GM19351 (cell line): Measurements from ENCODE around the gene CFAP45.
A peak's percentile ranks its signal among the peaks of the same experiment; 100 is the strongest.
"Not testable (repeated sequence)": the region's sequence is repeated elsewhere in the genome, so short reads cannot be mapped to it uniquely, and the experiment has no call there.

ENCODE experiments used
- ATAC-seq: cut with Tn5 transposase; IDR thresholded peaks from one replicate; pipeline ENCODE4 v1.9.1; 2021; ENCODE audit warnings: mild to moderate bottlenecking, moderate library complexity; ENCODE audit not compliant: unreplicated experiment

The CFAP45 gene

DNA sequence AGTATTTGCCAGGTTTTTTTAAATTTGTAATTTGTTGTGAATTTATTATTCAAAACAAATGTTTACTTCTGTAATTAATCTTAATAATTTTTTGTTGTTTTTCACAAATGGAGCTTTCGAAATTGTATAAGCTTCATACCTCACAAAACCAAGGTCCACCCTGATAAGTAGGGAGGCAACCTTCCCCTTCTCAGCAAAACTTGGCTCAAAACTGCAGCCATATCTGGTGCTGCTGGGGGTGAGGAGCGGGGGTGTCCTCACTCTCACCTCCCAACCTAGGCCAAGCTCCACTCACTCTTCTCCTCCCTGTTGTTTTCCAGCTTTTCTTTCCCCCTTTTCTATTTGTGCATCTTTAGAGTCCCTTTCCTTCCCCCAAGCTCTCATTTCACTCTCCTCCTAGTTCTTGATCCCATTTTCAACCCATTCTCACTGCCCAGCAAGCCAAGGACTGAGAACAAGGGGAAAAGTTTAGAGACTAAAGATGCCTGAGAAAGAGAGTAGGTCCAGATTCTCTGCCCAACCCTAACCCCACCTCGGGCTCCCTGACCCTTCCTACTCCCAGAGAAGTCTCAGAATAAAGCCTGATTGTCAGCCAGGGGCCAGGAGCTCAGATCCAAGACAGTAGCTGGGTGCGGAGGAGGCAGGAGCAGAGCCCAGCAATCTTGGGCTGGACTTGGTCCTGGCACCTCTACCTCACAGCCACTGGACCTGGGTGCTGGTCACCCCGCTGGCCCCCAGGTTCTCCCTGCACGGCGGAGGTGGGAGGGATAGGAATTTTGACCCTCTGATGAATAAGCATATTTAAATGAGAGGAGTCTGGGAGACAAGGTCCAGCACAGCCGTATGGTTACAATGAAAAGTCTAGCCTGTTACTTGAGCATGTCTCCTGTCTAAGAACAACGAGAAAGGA is 8.3 kb upstream of the CFAP45 start:
- ATAC-seq = no peak

DNA sequence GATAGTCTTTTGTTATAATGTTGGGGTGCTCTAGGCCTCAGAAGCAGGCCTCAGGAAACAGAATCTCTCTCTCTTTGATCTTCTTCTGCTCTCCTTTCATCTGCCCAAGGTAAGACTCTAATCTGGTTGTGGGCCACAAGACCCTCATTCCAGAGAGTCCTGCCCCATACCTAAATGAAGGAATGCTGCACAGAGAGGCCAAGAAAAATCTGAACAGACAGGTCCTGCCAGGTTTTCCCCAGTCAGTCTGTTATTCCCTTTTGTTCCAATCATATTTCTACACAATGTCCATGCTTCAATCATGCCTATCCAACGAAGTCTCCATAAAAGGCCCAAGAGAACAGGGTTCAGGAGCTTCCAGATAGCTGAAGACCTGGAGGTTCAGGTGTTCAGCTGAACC is 7.0 kb upstream of the CFAP45 start:
- no peak for ATAC-seq

DNA sequence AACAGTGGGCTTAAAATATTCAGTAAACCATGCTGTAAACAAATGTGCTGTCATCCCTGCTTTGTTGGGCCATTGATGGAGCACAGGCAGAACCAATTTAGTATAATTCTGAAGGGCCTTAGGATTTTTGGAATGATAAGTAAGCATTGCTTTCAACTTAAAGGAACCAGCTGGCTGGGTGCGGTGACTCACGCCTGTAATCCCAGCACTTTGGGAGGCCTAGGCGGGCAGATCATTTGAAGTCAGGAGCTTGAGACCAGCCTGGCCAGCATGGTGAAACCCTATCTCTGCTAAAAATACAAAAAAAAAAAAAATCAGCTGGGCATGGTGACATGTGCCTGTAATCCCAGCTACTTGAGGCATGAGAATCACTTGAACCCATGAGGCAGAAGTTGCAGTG is 4.1 kb upstream of the CFAP45 start:
- not testable (repeated sequence) for ATAC-seq

DNA sequence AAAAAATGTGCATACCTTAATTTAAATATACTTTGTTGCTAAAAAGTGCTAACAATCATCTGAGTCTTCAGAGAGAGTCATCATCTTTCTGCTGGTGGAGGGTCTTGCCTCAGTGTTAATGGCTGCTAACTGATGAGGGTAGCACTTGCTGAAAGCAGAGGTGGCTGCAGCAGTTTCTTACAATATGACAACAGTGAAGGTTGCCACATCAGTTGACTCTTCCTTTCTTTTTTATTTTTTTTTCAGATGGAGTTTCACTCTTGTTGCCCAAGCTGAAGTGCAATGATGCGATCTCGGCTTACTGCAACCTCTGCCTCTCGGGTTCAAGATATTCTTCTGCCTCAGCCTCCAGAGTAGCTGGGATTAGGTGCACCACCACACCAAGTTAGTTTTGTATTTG is 2.6 kb upstream of the CFAP45 start:
- no peak for ATAC-seq

DNA sequence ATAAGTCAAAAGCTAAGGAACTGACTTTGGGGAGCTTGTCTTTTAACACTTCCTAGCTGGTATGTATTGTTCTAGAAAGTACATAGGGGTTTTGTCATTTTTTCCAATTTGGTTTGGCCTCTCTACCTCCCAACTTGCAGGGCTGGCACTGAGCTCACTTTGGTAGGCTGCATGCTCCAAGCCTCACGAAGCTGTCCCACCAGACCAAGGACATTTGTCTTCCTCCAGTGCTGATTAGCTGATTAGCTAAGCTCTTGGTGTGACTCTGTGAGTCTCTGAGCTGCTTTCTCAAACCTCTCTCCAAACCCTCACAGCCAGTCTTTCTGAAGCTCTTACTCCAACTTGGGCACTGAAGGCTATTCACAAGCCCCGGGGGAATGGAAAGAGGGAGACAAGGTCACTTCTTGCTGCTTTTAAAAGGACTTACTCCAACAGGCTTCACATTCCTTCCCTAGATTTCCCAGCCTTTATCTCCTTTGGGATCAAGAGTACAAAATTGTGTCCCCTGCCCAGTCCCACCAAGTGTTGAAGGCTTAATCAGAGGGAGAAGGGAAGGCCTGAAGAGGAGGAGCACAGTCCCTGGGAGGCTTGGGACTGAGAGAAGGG is 893 bp upstream of the CFAP45 start:
- ATAC-seq = no peak

DNA sequence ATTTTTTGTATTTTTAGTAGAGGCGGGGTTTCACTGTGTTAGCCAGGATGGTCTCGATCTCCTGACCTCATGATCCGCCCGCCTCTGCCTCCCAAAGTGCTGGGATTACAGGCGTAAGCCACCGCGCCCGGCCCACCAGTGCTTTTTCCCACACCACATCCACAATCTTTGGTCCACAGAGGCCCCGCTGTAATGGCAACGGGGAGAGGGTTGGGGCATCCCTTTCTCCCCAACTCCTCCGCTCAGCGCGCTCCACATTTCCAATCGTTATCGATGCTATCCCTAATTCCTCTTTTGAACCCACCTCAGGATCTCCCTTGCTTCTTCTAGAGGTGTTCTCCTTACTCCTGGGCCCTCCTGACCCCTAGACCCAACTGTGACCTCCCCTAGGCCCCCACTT is 331 bp downstream of the CFAP45 start:
- not testable (repeated sequence) for ATAC-seq

DNA sequence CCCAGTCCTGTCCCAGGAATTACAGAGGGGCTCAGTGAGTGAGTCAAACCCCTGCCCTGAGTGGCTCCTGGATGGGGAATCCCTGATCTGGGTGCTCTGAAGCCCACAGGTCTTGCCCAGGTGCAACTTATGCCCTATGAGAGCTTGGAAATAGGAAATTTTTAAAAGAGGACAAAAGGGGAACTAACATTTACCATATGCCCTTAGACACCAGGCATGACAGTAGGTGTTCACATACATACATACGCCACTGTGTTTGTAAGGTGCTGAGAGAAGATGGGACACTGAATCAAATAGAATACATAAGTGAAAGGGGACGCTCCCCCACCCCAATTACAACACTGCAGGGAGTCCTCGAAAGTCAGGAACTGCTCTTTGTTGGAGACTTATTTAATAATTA is 1.4 kb downstream of the CFAP45 start:
- no peak for ATAC-seq

DNA sequence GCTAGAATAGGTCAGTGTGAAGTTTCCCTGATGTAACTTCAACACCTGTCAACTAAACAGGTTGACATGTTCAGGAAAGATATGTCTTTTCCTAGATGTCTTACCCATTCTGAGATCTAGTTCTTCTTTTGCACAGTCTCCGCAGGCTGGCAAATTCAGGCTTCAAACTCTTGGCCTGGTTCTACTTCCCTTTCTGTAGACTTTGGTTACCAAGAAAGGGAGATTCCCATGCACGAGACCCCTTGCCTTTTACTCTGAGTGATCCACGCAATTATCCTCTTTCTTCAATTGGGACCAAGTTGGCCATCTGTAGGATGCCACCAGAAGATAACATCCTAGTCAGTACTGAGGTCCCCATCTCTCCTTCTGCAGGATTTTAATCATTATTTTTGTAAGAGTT is 2.0 kb downstream of the CFAP45 start:
- no peak for ATAC-seq

DNA sequence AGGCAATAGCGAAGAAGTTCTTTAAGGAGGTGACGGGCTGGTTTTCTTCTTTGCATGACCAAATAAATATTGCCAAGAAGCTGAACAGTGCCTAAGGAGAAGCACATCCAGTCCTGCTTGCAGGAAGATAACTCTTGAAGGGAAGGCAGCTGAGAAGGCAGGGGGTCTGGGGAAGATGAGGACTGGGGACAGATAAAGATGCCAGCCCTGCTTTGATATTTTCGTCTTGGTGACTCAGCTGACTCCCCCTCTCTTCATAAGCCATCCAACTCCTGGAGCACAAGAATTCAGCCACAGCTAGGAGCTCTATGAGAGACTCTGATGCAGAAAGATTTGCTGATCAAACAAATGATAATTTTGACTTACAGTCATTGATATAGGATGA is 3.4 kb downstream of the CFAP45 start:
- ATAC-seq = no peak

DNA sequence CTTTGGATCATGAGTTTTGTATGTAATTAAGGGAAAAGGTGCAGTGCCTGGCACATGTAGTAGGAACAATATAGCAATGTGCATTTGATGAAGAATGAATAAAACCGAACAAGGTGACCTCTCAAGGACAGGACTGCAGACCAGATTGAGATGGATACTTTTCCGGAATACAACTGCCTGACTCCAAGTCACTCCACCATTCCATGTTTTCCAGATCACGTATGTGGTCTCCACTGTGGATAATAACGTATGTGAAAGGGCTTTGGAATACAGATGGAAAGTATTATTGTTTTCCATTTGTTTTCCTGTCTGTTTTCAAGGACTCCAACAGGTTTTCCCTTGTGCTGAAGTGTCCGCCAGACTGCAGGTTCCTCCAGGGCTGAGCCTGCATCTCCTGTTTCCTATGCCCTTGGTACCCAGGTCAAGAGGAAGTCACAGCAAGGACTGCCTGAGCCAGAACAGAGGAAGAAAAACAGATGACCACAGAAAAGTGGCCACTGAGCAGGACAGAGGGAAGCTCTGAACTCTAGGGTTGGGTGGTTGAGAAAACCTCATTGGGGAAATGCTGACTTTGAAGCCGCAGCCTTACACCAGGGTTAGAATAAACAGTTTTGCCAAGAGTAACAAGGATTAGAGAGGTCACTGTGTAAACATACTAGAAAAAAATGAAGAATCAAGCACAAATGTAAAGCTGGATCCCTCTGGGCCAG is 4.0 kb downstream of the CFAP45 start:
- ATAC-seq = no peak

DNA sequence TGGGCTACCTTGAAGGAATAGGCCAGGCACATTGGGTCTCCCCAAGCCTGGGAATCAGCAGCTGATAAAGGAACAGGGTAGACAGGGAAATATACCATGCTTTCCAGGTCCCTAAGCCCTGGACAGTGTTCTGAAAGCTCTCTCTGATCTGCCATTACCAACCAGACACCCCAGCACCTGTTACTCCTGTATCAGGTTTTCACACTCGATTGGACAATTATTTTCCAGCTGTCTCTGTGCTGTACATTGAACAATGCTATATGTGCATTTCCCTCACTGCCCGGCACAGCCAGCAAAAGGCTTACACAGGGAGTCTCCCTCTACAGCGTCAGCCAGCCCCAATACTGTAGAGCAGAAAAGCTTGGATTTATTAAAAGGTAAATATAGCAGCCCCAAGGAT is 4.7 kb downstream of the CFAP45 start:
- ATAC-seq = no peak

DNA sequence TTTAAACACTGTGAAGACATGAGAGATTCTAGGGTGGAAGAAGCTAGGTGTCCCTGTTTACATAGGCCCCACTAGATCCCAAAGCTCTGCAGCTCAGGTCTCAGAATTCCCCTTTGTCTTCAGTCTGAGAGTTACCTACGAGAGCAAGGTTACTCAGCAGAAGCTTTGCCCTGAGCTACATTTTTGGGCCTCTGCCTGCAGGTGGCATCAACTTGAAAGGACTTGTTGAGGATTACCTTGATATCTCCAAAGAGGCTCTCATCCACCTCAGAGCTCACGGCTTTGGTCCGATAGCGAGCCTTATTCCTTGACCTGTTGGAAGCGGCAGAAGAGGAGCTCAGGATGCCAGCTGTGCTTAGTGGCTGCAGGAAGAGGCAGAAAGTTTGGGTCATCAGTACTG is 7.0 kb downstream of the CFAP45 start:
- ATAC-seq = no peak

DNA sequence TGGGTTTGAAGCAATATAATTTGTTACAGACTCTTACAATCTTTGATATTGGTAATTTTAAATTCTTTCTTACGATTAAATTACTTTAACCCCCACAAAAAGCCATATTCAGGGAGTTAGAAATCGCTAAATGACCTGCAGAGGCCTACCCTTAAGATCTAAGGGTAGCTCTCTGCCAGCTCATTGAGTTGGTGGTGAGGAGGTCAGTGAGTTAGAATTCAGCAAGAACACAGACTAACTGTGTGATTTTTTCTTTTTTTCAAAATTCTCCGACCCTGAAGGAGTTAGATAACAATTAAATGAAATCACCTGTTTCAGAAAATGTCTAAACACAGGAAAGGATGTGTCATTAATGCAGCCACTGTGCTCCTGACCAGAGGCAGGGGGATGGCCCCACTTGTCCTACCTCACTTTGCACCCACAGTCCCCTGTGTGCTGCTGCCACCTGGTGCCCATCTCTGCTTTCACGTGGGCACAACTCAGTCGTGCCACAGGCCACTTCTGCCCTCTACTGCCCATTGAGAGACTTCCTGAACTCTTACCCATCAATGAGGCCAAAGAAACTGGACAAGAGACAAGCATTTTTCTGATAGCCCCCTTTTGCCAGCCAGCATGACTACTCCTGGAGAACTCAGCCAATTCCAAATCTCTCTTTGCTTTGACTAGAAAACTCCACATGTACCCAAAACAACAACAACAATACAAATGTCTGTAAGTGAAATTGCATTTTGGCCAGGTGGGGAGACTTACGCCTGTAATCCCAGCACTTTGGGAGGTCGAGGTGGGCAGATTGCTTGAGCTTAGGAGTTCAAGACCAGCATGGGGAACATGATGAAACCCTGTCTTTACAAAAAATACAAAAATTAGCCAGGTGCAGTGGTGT is 8.4 kb downstream of the CFAP45 start:
- ATAC-seq = peak; percentile 59

DNA sequence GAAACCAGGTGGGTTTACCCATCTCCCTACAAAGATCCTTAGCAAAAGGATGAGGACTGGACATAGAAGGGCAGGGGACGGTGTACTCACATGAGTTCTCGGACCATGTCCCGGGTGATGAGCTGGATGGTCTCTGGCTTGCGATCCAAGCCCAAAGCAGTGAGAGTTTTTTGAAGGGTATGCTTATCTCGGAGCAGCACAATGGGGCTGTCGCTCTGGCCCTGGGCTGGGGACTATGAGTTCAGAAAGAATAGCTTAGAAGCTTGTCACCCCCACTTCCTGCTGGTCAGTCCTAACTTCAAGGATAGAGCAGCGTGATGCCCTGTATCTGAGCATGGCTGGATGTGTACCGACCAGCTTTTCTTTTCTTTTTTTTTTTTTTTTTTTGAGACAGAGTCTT is 9.6 kb downstream of the CFAP45 start:
- no peak for ATAC-seq

DNA sequence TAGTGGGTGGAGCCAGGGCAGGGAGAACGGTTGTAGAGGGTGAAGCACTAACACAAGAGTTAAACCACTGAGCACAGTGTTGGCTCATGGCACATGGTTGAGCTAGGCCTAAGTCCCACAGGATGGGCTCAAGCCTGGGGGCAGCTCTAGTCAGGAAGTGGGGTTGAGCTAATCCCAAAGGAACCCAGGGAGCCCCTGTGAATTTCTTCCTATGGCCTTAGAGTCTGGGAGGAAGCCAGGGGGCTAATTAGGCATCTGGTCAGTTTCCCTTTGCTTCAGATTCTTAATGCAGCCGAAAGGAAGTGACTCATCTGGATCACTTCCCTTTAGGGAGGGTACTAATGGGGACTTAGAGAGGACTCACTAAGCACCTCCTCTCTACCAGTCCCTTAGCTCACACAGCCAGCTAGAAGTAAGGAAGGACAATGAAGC is 10.1 kb downstream of the CFAP45 start:
- ATAC-seq = peak; percentile 94

DNA sequence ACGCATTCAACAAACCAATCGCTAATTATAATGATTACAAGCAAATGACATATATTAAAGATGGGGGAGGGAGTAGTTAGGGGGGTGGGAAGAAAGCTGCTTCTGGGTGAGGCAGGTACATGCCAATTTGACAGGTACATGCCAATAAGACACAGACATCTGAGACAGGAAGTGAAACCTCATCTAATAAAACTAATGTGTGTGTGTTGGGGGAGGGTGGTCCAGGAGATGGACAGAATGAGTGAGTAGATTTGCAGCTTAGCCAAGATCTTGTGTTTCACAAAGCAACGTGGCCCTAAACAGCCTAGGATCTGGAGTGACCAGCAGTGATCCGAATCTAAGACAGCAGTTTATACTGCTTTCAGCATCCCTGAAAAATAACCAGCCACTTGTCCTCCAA is 10.8 kb downstream of the CFAP45 start:
- no peak for ATAC-seq

DNA sequence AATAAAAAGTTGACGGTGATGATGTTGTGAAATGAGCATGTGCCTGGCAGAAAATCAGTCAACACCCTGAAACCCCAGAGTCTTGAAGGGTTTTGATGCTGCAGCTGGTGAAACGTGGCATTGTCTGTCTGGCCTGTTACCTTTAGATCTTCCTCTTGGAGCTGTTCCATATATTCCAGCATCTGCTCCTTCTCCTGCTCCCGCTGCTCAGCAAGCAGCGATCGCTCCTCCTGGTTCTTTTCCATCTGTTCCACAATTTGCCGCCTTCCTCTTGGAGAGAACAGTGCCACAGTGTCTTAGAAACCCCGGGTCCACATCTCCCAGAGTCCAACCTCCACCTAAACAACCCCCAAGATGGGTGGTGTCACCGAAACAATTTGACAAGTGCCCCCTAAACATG is 15.7 kb downstream of the CFAP45 start:
- ATAC-seq = no peak

DNA sequence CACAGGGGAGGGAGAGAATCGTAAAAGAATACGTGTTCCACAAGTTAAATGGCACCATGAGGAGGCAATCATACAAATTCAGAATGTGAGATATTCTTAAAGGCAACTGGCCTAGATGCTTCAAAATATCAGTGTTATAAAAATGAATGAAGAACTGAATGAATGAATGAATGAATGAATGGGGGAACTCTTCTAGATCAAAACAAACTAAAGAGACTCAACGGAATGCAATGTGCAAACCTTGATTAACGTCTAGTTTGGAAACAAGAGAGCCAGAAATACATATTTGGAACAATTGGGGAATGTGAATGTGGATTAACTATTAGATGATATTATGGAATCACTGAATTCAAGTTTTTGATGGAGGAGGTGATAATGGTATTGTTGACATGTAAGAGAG is 16.8 kb downstream of the CFAP45 start:
- ATAC-seq = no peak

DNA sequence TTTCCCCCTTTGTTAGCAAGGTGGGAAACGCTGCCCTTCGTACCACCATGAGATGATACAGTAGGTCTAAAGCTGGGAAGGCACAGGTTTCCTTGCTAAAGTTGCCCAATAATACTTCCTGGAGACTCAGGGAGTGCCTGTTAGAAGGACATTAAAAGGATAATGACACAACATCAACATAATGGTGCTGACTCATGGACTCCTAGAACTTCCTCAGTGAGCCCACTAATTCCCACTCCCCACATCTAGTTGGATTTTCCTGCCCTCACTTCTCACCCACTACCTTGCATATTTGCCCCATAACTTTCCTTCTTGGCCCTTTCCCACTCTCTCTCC is 17.5 kb downstream of the CFAP45 start:
- ATAC-seq = no peak

DNA sequence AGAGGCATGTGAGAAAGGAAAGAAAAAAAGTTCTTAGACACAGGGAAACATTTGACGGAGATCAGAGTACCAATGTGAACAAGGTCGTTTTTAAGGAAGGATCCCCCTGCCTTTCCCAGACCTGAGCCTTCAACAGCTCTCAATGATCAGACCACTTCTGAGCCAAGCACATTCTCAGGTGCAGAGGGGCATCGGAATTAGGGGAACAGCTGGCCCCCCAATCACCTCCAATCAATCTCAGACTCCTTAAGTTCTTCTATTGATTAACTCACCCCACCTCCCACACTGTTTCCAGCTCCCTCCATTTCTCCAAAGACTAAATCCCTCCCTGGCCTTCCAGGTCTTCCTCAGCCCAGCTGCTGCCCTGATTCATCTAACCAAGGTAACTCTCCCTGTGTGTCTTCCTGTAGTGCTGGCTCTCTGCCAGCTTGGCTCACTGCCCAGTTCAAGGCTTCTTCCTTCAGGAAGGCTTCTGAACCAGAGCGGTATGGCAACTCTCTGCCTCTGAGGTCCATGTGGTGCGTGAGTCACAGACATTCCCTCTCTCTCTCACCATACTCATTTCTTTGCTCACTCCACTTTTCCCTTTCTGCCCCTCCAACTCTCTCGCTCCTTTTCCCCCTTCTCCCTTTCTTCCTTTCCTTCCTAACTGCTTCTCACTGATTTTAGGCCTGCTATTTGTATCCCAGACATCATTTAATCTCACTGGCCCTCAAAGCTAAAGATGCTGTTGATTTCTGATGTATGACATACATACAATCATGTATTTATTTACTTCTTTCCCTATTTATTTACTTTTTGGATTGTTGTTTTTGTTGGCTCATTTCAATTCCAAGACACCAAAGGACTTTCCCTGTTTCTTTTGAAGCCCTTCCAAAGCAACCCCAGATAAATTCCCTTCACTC is 18.1 kb downstream of the CFAP45 start:
- ATAC-seq = no peak
